K562 (cell line): ENCODE measurements around the gene AMZ1. TPM values are rescaled to one million over a fixed set of nuclear protein-coding genes. Genes with fewer than 3 reads are reported as not detected.

Experiments used
- ATAC-seq: fragments of 200-7000 bp; cut with Tn5 transposase; 3 replicates; pipeline ENCODE4 v1.9.1; 2020; ENCODE audit warnings: moderate library complexity
- BruUV-seq: library from RNA; stranded (reverse); fragments of 400-500 nt; replicated peaks from 2 replicates; lab custom pipeline; 2021; lab: Mats Ljungman, UMichigan
- CTCF ChIA-PET: fragments of 300-600 bp; formaldehyde crosslinking; extraction: SDS; loops from one replicate; lab custom pipeline; 2021; ENCODE audit warnings: low intra/inter-chr PET ratio; lab: Yijun Ruan, JAX
- POLR2A ChIA-PET: fragments of 300-600, 350-650 bp; sonication (Branson Sonifier 250); formaldehyde crosslinking; extraction: SDS; loops from one replicate; lab custom pipeline; 2021; ENCODE audit warnings: antibody characterized with exemption, inconsistent platforms; lab: Yijun Ruan, JAX
- DNase-seq, 4 experiments: peaks; one replicate each; pipeline versions ENCODE4 v3.0.0 to v3.0.0-alpha.2; 2011 to 2018; ENCODE audit warnings: low spot score in 3 of 4, mixed read lengths in 3 of 4; ENCODE audit errors: extremely low read depth in 1 of 4
- FAIRE-seq: peaks from 2 replicates; lab custom pipeline; 2011; peaks lifted over from hg19 to GRCh38; lab: Jason Lieb, UNC
- H2AFZ ChIP-seq: 2 replicates; pipeline ENCODE4 v1.6.0; 2011; ENCODE audit warnings: low read depth, low read length, control low read depth, inconsistent platforms
- H3K27ac ChIP-seq: fragments of 200-600 bp; 3 replicates; pipeline ENCODE4 v1.8.0; 2011; ENCODE audit warnings: low read depth, mild to moderate bottlenecking, control low read depth, inconsistent platforms, low read length, moderate library complexity, mixed read lengths; ENCODE audit errors: extremely low read depth
- H3K27me3 ChIP-seq, 2 experiments: fragments of 300-600 bp in 1 of 2; 2 replicates in 1 of 2; 3 replicates in 1 of 2; pipeline versions ENCODE4 v1.6.0 to v1.8.0; 2011; ENCODE audit warnings: inconsistent platforms in 2 of 2, low read length in 2 of 2, mild to moderate bottlenecking in 1 of 2, mixed read lengths in 1 of 2, moderate library complexity in 1 of 2; ENCODE audit not compliant: control insufficient read depth in 2 of 2, insufficient read depth in 2 of 2
- H3K36me3 ChIP-seq: fragments of 300-600 bp; 3 replicates; pipeline ENCODE4 v1.8.0; 2011; ENCODE audit warnings: mild to moderate bottlenecking, low read length, inconsistent platforms; ENCODE audit not compliant: control insufficient read depth, insufficient read depth
- H3K4me1 ChIP-seq, 2 experiments: fragments of 200-600 bp in 1 of 2; replicated peaks in 1 of 2; 2 replicates in 1 of 2; 3 replicates in 1 of 2; pipeline versions ENCODE4 v1.5.1 to v1.8.0; 2011; ENCODE audit warnings: inconsistent platforms in 2 of 2, low read length in 2 of 2, mild to moderate bottlenecking in 1 of 2, mixed read lengths in 1 of 2, moderate library complexity in 1 of 2; ENCODE audit not compliant: control insufficient read depth in 2 of 2, insufficient read depth in 2 of 2
- H3K4me2 ChIP-seq: 2 replicates; pipeline ENCODE4 v1.6.1; 2011; ENCODE audit warnings: low read length, control low read depth, inconsistent platforms, mixed read lengths; ENCODE audit not compliant: insufficient read depth
- H3K4me3 ChIP-seq: fragments of 200-600 bp; sonication (generic), shearing (Covaris generic); 2 replicates; pipeline ENCODE4 v1.5.1; 2016; ENCODE audit warnings: control low read depth, inconsistent platforms
- H3K79me2 ChIP-seq: fragments of 200-600 bp; 3 replicates; pipeline ENCODE4 v1.8.0; 2011; ENCODE audit warnings: low read length, inconsistent platforms; ENCODE audit not compliant: control insufficient read depth, insufficient read depth
- H3K9ac ChIP-seq, 2 experiments: 2 replicates each; pipeline versions ENCODE4 v1.6.0 to v1.6.1; 2011; ENCODE audit warnings: low read depth in 2 of 2, low read length in 2 of 2, control low read depth in 1 of 2, inconsistent platforms in 1 of 2, mild to moderate bottlenecking in 1 of 2, mixed read lengths in 1 of 2; ENCODE audit not compliant: insufficient read depth in 1 of 2
- H3K9me1 ChIP-seq: one replicate; pipeline ENCODE4 v1.6.0; 2011; ENCODE audit warnings: inconsistent platforms, mild to moderate bottlenecking, low read length, moderate library complexity; ENCODE audit not compliant: control insufficient read depth, insufficient read depth
- H3K9me3 ChIP-seq: replicated peaks from 2 replicates; pipeline ENCODE4 v1.5.1; 2011; ENCODE audit warnings: low read depth, low read length, inconsistent platforms; ENCODE audit not compliant: control insufficient read depth, insufficient read depth
- H4K20me1 ChIP-seq: replicated peaks from 2 replicates; pipeline ENCODE4 v1.6.1; 2011; ENCODE audit warnings: low read length, inconsistent platforms, mixed read lengths; ENCODE audit not compliant: control insufficient read depth, insufficient read depth
- HDAC1 ChIP-seq, 2 experiments: fragments of 450-650 bp; IDR thresholded peaks; 2 replicates each; pipeline ENCODE4 v1.6.1; 2016 to 2017; ENCODE audit warnings: inconsistent platforms in 1 of 2, mild to moderate bottlenecking in 1 of 2, moderate library complexity in 1 of 2
- MEIS2 ChIP-seq: fragments of 450-650 bp; IDR thresholded peaks from 2 replicates; pipeline ENCODE4 v1.6.1; 2014; ENCODE audit warnings: mild to moderate bottlenecking; ENCODE audit not compliant: partially characterized antibody
- MTA1 ChIP-seq: fragments of 450-650 bp; IDR thresholded peaks from 2 replicates; pipeline ENCODE4 v1.6.1; 2017; ENCODE audit warnings: borderline replicate concordance
- NR2F6 ChIP-seq: fragments of 450-650 bp; formaldehyde crosslinking; IDR thresholded peaks from 2 replicates; pipeline ENCODE4 v1.4.0; 2020; ENCODE audit warnings: mild to moderate bottlenecking
- POLR2G ChIP-seq: fragments of 200-400 bp; formaldehyde crosslinking; IDR thresholded peaks from 2 replicates; pipeline ENCODE4 v1.6.1; 2017; ENCODE audit warnings: low read depth, mild to moderate bottlenecking, antibody characterized with exemption, low read length, moderate library complexity
- SMAD3 ChIP-seq: fragments of 450-650 bp; formaldehyde crosslinking; conservative IDR thresholded peaks from 2 replicates; pipeline ENCODE4 v1.4.0; 2020; ENCODE audit warnings: mild to moderate bottlenecking
- ZNF75A ChIP-seq: fragments of 450-650 bp; formaldehyde crosslinking; IDR thresholded peaks from 2 replicates; pipeline ENCODE4 v1.4.0; 2020; ENCODE audit warnings: mild to moderate bottlenecking
- ZNF785 ChIP-seq: fragments of 250-450 bp; sonication (Bioruptor Pico); IDR thresholded peaks from 2 replicates; pipeline ENCODE4 v1.4.0; 2020; ENCODE audit warnings: mild to moderate bottlenecking
- WGBS: fragments of 100-300 bp; shearing (Covaris generic); methylation state at CpG from one replicate; pipeline ENCODE4 v1.1.6; 2016; ENCODE audit warnings: low coverage, mixed read lengths; ENCODE audit not compliant: insufficient coverage; ENCODE audit errors: missing lambda C conversion rate; 5-methylcytosine and 5-hydroxymethylcytosine counted together
- in situ Hi-C: fragments of 300-500 bp; cut with MboI; formaldehyde crosslinking; loops from 4 replicates; pipeline ENCODE4 v1.15.0; 2018; ENCODE audit warnings: inconsistent platforms, mixed read lengths
- intact Hi-C: fragments of 100-400 bp; cut with micrococcal nuclease; formaldehyde crosslinking; loops from 2 replicates; pipeline ENCODE4 v1.14.2; 2022
- polyA plus RNA-seq, 8 experiments: library from polyadenylated mRNA; depleted of rRNA in 4 of 8; stranded (reverse) in 5 of 8; unstranded in 3 of 8; fragments of >200 nt; fragmentation: Nextera tagmentation in 2 of 8; fragmentation: Illumina TruSeq in 1 of 8; extraction: Ambion mirVana in 2 of 8; extraction: Trizol in 1 of 8; gene quantifications; 2 replicates each; pipeline versions ENCODE4 v1.2.1 to v1.2.3, GENCODE V29; 2011 to 2014; ENCODE audit warnings: inconsistent platforms in 1 of 8, missing spikeins in 1 of 8
- total RNA-seq, 7 experiments: library from RNA; depleted of rRNA in 6 of 7; stranded (reverse); fragments of >200 nt in 6 of 7; fragmentation: Illumina TruSeq in 2 of 7; extraction: Trizol in 2 of 7; gene quantifications; 2 replicates each; pipeline versions ENCODE4 v1.2.1 to v1.2.3, GENCODE V29; 2011 to 2021; ENCODE audit warnings: low replicate concordance in 1 of 7
- TF ChIP-seq, protein P1 (sequence below): sonication (generic); formaldehyde crosslinking; IDR thresholded peaks from 2 replicates; pipeline ENCODE4 v1.8.1; 2023; ENCODE audit warnings: mild to moderate bottlenecking, missing genetic modification reagents
- TF ChIP-seq, protein P2 (sequence below): fragments of 450-650 bp; IDR thresholded peaks from 2 replicates; pipeline ENCODE4 v1.6.1; 2016; ENCODE audit warnings: antibody characterized with exemption

The AMZ1 gene
- total and polyA plus RNA-seq, 9 of the 15 experiments (the other 6 are each of a cell fraction or from before 2014, with no cell fraction given) = not detected

DNA sequence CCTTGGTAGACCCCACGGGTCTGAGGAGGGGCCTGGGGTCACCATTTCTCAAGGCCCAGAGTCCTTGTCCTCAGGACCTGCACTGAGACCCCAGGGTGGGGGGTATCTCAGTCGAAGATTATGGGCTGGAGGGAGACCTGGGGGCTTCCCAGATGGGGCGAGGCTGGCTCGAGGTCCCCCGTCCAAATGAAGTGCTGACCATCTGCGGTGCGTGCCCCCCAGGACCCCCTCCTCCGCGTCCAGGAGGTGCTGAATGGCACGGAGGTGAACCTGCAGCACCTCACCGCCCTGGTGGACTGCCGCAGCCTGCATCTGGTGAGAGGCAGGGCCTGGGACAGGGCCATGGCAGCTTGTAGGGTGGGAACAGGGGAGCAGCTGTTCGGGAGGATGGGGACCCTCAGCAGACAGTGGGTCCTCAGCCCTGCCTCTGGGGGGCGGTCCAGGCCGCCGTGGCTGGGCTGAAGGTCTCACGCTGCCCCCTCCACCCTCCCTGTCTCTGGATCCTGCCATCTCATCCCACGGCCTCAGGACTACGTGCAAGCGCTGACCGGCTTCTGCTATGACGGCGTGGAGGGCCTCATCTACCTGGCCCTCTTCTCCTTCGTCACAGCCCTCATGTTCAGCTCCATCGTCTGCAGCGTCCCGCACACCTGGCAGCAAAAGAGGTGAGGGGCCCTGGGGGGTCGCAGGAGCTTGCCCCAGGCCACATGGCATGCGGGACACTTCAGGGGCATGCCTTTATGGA is 32.0 kb upstream of the AMZ1 start:
- CTCF ChIA-PET = no interaction called here
- ATAC-seq = no peak
- H3K9ac ChIP-seq = no peak overlapping the region

DNA sequence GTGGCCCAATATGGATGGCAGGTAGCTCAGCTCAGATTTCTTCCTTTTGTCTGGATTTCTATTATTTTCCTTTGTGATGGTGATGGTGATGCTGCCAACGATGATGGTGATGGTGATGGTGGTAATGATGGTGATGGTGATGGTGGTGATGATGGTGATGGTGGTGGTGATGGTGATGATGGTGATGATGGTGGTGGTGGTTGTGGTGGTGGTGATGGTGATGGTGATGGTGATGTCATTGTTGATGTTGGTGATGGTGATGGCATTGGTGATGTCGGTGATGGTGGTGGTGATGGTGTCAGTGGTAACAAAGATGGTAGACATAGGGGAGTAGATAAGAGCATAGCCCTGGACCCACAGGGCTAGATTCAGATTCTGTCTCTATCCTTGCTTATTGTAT is 30.8 kb upstream of the AMZ1 start:
- H3K9me1 ChIP-seq = peaks cover 3% of the 10 kb centered on the region
- H3K36me3 ChIP-seq = no peaks in the 10 kb centered on the region
- H3K4me3 ChIP-seq = no peak overlapping the region
- in situ Hi-C loops (no loop called here), intact Hi-C loops (loop anchor here (10.0 kb wide), 1 partner anchor 92 kb away; no protein-coding TSS in a partner anchor)
- peaks cover 2 to 23% of the 10 kb centered on the region in 2 experiments; a peak in 2 of 5 replicates for H3K27me3 ChIP-seq
- ChIA-PET CTCF (no interaction called here), POLR2A (interaction anchor here (0.6 kb wide), 1 partner anchor 486 kb away, joined by 3 read pairs; no protein-coding TSS in a partner anchor)
- ATAC-seq (no peak), FAIRE-seq (peak; percentile 35), DNase-seq (no peak)
- WGBS = 7% methylated on average over 2 of the region's 2 CpGs
- H4K20me1 ChIP-seq = peaks cover 5% of the 10 kb centered on the region
- H3K4me1 ChIP-seq = peaks cover 4 to 58% of the 10 kb centered on the region in 2 experiments
- no peaks in the 10 kb centered on the region for H3K79me2 ChIP-seq
- H2AFZ ChIP-seq = no peak overlapping the region
- BruUV-seq = no TSS peak
- no peak overlapping the region for H3K27ac ChIP-seq
- no peaks in the 10 kb centered on the region for H3K9me3 ChIP-seq
- no peak overlapping the region for H3K4me2 ChIP-seq
- H3K9ac ChIP-seq = no peak overlapping the region
- TF ChIP-seq HDAC1 (IDR thresholded peaks at IDR 0.05) = 0 out of 4 replicates have a peak, but pooled peaks of 1 of the 2 experiments have one; percentile 23
- TF ChIP-seq NR2F6 (CRISPR knock-in tag) = no peak
- no peak for TF ChIP-seq ZNF785 (CRISPR knock-in tag)
- no peak for TF ChIP-seq ZNF75A
- no peak for TF ChIP-seq SMAD3 (CRISPR knock-in tag)
- TF ChIP-seq, protein P1, sequence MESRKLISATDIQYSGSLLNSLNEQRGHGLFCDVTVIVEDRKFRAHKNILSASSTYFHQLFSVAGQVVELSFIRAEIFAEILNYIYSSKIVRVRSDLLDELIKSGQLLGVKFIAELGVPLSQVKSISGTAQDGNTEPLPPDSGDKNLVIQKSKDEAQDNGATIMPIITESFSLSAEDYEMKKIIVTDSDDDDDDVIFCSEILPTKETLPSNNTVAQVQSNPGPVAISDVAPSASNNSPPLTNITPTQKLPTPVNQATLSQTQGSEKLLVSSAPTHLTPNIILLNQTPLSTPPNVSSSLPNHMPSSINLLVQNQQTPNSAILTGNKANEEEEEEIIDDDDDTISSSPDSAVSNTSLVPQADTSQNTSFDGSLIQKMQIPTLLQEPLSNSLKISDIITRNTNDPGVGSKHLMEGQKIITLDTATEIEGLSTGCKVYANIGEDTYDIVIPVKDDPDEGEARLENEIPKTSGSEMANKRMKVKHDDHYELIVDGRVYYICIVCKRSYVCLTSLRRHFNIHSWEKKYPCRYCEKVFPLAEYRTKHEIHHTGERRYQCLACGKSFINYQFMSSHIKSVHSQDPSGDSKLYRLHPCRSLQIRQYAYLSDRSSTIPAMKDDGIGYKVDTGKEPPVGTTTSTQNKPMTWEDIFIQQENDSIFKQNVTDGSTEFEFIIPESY (CRISPR knock-in tag) = no peak
- TF ChIP-seq, protein P2, sequence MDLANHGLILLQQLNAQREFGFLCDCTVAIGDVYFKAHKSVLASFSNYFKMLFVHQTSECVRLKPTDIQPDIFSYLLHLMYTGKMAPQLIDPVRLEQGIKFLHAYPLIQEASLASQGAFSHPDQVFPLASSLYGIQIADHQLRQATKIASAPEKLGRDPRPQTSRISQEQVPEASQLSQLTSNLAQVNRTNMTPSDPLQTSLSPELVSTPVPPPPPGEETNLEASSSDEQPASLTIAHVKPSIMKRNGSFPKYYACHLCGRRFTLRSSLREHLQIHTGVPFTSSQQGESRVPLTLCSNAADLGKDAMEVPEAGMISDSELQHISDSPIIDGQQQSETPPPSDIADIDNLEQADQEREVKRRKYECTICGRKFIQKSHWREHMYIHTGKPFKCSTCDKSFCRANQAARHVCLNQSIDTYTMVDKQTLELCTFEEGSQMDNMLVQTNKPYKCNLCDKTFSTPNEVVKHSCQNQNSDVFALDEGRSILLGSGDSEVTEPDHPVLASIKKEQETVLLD = 0 out of 2 replicates have a peak, but pooled peaks have one; percentile 43
- no peak for TF ChIP-seq MEIS2

More for the DNA sequence above, 32.0 kb upstream of the AMZ1 start:
- BruUV-seq = no TSS peak
- H3K9me3 ChIP-seq = no peaks in the 10 kb centered on the region
- no peaks in the 10 kb centered on the region for H3K79me2 ChIP-seq
- FAIRE-seq (no peak), DNase-seq (no peak)
- H3K4me1 ChIP-seq = peaks cover 4 to 51% of the 10 kb centered on the region in 2 experiments
- in situ Hi-C loops = no loop called here
- no peaks in the 10 kb centered on the region for H3K36me3 ChIP-seq
- no peak overlapping the region for H3K27ac ChIP-seq
- WGBS = 20% methylated on average over 21 of the region's 29 CpGs
- H4K20me1 ChIP-seq = peaks cover 5% of the 10 kb centered on the region
- intact Hi-C loops = loop anchor here (10.0 kb wide), 1 partner anchor 91 kb away; no protein-coding TSS in a partner anchor
- H3K9me1 ChIP-seq = peaks cover 3% of the 10 kb centered on the region
- H3K27me3 ChIP-seq = peaks cover 2 to 23% of the 10 kb centered on the region in 2 experiments; a peak in 2 of 5 replicates
- no peak overlapping the region for H3K4me3 ChIP-seq
- no peak overlapping the region for H3K4me2 ChIP-seq
- POLR2A ChIA-PET = interaction anchor here (0.8 kb wide), 1 partner anchor 18 kb away, joined by 3 read pairs; no protein-coding TSS in a partner anchor
- TF ChIP-seq POLR2G (peak; percentile 33; the same call in 1 of the 2 replicates), MTA1 (no peak)
- no peak overlapping the region for H2AFZ ChIP-seq
